DMS53 treated with DMSO at 0.1 percent for 48 hours (cell line): ENCODE results near the gene SNRPD1.
"Not testable (repeated sequence)": the region's sequence is repeated elsewhere in the genome, so short reads cannot be mapped to it uniquely, and the experiment has no call there.

ENCODE experiments used
- DNase-seq: peaks from one replicate; lab custom pipeline; 2025; ENCODE audit not compliant: unreplicated experiment; lab: John Stamatoyannopoulos, UW

SNRPD1 gene

DNA sequence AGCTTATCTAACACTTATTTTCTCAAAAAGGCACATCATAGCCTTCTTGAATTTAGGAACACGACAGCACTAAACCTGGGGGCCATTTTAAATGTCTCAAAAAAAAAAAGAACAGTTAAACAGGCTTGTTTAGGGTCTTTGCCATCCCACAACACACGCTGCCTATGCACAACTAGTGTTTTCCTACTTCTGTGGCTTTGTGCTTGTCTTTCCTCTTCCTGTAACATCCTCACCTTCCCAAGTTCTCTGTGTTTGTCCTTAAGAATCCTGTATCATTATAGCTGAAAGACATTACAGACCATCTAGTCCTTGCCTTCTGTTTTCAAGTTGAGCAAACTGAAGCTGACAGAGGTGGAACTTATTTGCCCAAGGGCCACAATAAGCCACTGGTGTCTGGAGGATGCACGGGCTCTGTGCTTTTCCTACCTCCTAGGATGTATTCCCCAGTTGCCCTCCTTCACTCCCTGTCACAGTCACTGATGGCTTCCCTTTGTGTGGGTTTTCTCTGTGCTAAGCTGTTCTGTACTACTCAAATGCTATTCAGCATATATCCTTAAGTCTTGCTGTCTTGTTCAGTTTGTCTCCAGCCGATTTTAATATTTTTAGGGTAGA, 22.6 kb downstream of the SNRPD1 start:
- DNase-seq = no peak

DNA sequence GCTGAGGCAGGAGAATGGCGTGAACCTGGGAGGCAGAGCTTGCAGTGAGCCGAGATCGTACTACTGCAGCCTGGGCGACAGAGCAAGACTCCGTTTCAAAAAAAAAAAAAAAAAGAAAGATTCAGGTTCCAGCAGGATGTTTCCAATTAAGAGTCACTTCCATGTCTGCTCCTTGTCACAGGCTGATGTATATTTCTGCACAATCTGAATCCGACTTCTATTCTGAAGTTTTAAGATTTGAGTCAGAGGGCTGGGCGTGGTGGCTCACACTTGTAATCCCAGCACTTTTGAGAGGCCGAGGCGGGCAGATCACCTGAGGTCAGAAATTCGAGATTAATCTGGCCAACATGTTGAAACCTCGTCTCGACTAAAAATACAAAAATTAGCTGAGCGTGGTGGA, 24.7 kb downstream of the SNRPD1 start:
- no peak for DNase-seq

DNA sequence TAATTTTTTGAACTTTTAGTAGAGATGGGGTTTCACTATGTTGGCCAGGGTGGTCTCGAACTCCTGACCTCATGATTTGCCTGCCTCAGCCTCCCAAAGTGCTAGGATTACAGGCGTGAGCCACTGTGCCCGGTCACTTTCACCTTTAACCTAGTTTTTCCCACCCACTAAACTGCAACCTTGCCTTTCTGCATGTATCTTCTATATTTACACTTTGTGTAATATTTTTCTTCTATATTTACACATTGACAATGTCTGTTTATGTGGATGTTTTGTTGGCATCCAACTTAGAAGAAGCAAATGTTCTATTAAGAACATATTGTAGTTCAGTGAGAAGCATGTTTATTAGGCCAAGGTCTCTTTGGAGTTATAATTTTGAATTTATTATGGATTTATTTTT, 26.7 kb downstream of the SNRPD1 start:
- no peak for DNase-seq

DNA sequence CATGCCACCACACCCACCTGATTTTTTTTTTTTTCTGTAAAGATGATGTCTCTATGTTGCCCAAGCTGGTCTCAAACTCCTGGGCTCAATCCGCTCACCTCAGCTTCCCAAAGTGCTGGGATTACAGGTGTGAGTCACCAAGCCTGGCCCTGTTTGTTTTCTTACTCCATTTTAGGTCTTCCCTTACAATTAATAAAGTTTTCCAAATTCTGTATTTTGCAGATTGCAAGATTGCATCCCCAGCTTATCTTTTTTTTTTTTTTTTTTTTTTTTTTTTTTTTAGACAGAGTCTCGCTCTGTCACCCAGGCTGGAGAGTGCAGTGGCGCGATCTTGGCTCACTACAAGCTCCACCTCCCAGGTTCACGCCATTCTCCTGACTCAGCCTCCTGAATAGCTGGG, 28.3 kb downstream of the SNRPD1 start:
- DNase-seq = not testable (repeated sequence)

GRCh38 chr18:21650311-21650710, 38.2 kb downstream of the SNRPD1 start:
- DNase-seq = no peak

DNA sequence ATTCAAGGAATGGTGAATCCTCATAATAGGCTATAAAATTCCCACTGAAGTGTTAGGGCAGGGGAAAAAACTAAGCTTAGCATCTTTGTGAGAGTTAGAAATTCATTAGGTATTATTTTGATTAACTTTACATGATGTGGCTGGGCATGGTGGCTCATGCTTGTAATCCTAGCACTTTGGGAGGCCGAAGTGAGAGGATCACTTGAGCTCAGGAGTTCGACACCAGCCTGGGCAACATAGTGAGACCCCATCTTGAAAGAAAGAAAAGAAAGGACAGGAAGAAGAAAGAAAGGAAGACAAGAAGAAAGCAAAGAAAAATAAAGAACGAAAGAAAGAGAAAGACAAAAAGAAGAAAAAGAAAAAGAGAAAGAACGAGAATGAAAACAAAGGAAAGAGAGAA, 40.0 kb downstream of the SNRPD1 start:
- DNase-seq = no peak

- DNase-seq = no peak
These were observed 41.2 kb downstream of the SNRPD1 start for GRCh38 chr18:21653361-21653760.

DNA sequence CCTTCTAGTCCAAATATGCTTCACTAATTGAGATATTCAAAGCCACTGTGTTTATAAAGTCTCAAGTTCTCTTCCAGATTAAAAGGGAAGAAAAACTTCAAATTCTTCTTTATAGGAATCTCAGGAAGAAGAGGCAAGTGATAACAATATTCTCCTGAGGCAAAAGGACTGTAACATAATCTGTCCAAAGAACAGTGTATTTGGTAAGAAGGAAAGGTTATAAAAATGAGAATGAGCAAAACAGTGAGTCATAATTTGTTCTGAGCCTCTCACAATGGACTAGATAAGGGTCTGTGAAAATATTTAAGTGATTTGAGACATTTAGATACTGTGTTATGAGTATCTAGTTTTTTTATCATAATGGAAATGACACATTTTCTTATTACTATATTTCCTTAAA, 44.3 kb downstream of the SNRPD1 start:
- no peak for DNase-seq

DNA sequence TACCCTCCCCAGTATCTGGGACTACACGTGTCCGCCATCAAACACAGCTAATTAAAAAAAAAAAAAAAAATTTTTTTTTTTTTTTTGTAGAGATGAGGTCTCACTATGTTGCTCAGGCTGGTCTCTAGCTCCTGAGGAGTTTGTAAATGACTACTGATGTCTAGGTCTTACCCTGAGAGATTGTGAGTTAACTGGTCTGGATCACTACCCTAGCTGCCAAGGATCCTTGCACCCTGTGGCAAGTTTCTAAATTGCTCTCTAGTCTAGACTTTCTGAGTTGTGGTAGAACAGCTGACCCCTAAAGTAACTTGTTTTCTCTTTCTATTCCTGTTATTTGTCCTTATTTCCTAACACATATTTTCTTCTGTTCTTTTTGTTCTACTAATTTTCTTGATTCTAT, 48.0 kb downstream of the SNRPD1 start:
- no peak for DNase-seq

DNA sequence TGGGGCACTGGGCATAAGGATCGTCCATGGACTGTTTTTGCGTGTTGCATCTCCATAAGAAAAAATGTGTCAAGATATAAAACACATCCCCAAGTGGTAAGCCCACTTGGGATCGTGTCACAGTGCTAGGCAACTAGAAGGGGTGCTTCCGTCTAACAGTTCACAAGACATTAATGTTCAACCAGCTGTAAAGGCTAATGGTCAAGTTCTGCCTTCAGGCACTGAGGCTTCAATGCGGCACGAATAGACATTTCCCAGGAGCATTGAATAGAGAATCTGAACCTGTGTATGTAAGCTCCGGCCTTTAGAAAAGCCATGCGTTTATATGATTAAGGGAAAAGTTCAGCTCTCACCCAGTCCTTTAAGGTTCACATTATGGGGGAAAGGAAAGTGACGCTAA, 50.5 kb downstream of the SNRPD1 start:
- no peak for DNase-seq

DNA sequence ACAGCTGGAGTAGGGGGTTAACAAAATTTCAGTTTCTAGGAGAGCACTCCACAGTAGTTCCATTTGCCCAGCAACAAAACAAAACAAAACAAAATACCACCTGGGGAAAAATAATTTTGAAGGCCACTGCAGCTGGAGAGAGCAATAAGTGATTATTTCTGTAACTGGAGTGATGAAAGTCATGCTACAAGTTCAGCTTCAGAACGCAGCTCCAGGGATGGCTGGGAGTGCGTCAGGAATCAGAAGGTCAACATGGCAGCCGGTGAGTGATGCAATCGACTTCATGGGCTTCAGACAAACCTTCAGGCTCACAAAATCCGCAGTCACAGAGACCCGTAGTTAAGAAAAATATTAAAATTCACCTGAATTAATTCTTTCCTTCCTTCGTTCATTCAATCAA, 51.5 kb downstream of the SNRPD1 start:
- DNase-seq = no peak

DNA sequence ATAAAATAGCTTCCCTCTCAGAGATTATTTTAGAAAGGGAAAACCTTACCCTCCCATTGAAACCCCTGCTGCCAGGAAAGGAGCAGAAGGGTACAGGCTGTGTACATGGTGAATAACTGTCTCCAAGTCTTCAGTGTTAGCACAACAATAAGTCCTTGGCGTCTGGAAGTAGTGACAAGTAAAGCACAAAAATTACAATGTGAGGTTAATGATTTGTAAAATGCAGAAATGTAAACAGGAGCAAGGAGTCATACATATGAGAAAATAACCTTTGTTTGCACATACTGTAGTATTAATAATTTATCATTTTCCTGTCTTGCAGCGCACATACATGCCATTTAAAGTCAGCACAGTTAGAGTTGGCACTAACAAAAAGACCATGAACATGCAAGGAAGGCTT, 52.0 kb downstream of the SNRPD1 start:
- no peak for DNase-seq

GRCh38 chr18:21669736-21670285, 57.7 kb downstream of the SNRPD1 start:
- DNase-seq = no peak

DNA sequence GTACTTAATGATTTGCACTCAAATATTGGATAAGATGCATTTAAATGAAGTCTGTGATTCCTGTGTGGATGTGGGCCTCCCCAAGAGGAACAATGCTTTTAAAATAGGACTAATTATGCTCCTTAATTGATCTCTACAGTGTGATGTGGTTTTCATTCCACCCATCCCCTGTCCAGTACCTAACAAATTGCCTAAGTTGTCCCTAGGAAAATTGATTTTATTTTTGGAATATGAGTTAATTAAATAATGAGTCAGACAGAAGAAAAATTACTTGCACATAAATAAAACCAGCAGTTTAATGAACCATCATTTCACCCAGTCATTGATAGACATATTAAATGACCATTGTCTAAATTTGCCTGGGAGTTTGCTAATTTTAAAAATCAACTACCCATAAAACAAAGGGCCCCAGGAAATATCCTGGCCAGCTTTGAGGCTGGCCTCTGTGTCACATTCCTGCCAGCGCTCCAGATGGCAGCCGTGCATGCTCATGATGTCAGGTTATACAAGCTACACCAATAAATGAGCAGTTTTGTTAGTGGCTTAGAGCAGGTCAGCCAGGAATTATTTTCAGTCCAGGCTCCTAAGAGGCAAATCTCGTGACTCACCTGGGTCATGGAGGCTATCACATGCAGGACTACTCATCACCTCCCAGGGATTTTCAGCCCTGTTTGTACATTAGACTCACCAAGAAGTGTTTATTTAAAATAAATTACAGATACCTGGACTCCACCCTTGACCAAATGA, 60.6 kb downstream of the SNRPD1 start:
- no peak for DNase-seq

GRCh38 chr18:21675354-21675753, 63.2 kb downstream of the SNRPD1 start:
- not testable (repeated sequence) for DNase-seq

DNA sequence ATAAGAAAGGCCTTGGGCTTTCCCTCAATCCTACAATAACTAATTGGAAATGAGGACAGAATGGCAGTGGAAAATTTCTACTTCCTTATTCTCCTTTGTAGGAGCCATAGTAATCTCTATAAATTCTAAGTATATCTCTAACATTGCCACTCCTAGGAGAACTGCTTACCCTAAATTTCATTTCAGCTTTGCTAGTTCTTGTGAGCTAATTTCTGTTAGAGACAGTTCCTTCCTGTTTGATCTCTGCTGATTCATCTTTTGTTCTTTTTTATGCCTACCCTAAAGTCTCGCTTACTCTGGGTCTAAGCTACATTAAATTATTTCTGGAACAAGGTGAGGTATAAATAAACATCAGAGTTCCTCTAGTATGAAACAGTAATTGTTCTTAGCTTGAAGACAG, 66.7 kb downstream of the SNRPD1 start:
- no peak for DNase-seq

DNA sequence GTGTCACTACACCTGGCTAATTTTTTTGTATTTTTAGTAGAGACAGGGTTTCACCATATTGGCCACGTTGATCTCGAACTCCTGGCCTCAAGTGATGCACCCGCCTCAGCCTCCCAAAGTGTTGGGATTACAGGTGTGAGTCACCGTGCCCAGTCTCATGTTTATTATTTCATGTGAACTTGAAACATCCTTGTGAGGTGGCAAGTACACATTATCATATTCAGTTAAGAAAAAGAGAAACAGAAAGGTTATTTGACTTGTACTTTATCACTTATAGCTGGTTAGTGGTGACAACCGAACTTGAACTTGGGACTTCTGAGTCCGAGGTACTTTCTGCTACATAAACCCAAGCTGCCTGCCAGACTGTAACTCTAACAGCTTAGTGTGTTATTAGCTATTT, 68.0 kb downstream of the SNRPD1 start:
- no peak for DNase-seq

GRCh38 chr18:21682371-21683051, 70.4 kb downstream of the SNRPD1 start:
- DNase-seq = no peak
